Sigmoid colon (tissue), 7 donors: ENCODE results near the gene PPP1R1A. TPM values are rescaled to one million over a fixed set of nuclear protein-coding genes. Genes with fewer than 3 reads are reported as not detected.

Source experiments
- DNase-seq: peaks from one replicate; pipeline ENCODE4 v3.0.0-alpha.2; 2019
- H3K27ac ChIP-seq, 4 donors: fragments of 200-600 bp; sonication (generic); one replicate each; pipeline ENCODE4 v1.5.1; 2016 to 2019; ENCODE audit warnings: mild to moderate bottlenecking in 1 of 4
- H3K27me3 ChIP-seq, 3 donors: fragments of 200-600 bp; sonication (generic); one replicate each; pipeline ENCODE4 v1.5.1; 2019; ENCODE audit warnings: mild to moderate bottlenecking in 1 of 3
- H3K36me3 ChIP-seq, 4 donors: fragments of 200-600 bp; sonication (generic); one replicate each; pipeline ENCODE4 v1.5.1; 2016 to 2019
- H3K4me1 ChIP-seq, 4 donors: fragments of 200-600 bp; sonication (generic); one replicate each; pipeline ENCODE4 v1.5.1; 2017 to 2019
- H3K4me3 ChIP-seq, 4 donors: fragments of 200-600 bp; sonication (generic); one replicate each; pipeline ENCODE4 v1.5.1; 2017 to 2019; ENCODE audit warnings: mild to moderate bottlenecking in 2 of 4, moderate library complexity in 1 of 4
- H3K9me3 ChIP-seq, 4 donors: fragments of 200-600 bp in 3 of 4; sonication (generic) in 3 of 4; one replicate each; pipeline versions ENCODE4 v1.5.1 to v1.6.1; 2013 to 2019
- CTCF ChIP-seq, 4 experiments: fragments of 450-650 bp in 3 of 4; fragments of 200-600 bp in 1 of 4; IDR thresholded peaks; one replicate each; pipeline ENCODE4 v1.5.1; 2016 to 2019; ENCODE audit warnings: antibody characterized with exemption in 4 of 4, mild to moderate bottlenecking in 3 of 4, moderate library complexity in 2 of 4
- EP300 ChIP-seq, 4 donors: sonication (generic); formaldehyde crosslinking; IDR thresholded peaks; one replicate each; pipeline ENCODE4 v1.6.1; 2017; ENCODE audit warnings: antibody characterized with exemption in 4 of 4
- POLR2A ChIP-seq, 2 donors: fragments of 450-650 bp; IDR thresholded peaks; one replicate each; pipeline ENCODE4 v1.6.1; 2016; ENCODE audit warnings: antibody characterized with exemption in 2 of 2, mild to moderate bottlenecking in 2 of 2, moderate library complexity in 2 of 2
- POLR2AphosphoS5 ChIP-seq, 4 donors: sonication (generic); formaldehyde crosslinking; IDR thresholded peaks; one replicate each; pipeline ENCODE4 v1.6.1; 2017; ENCODE audit warnings: antibody characterized with exemption in 4 of 4
- WGBS, 2 donors: extraction: QIAGEN DNeasy Blood & Tissue Kit; methylation state at CpG; one replicate each; pipeline ENCODE4 v1.1.7; 2013; 5-methylcytosine and 5-hydroxymethylcytosine counted together
- intact Hi-C: fragments of 100-400 bp; cut with DNase I; formaldehyde crosslinking; loops from one replicate; pipeline ENCODE4 v1.15.1; 2023
- polyA plus RNA-seq, 3 donors: library from polyadenylated mRNA; stranded (reverse); fragments of 200-250 nt; gene quantifications; one replicate each; pipeline ENCODE4 v1.2.3, GENCODE V29; 2013
- total RNA-seq, 4 donors: library from RNA; depleted of rRNA; stranded (reverse); fragments of >200 nt; gene quantifications; one replicate each; pipeline ENCODE4 v1.1.0, GENCODE V29; 2016
- donor health status: healthy with polysubstance abuse.
- donor health status: Bipolar disorder and iron deficiency.
- donor health status: healthy.

PPP1R1A gene
- total and polyA plus RNA-seq, 7 donors, result 0.92 to 48.9 (median 17.5) TPM

GRCh38 chr12:54558311-54558710, 30.1 kb downstream of the PPP1R1A start:
- WGBS, 2 donors, result 73 to 81% methylated on average over 5 of the region's 5 CpGs
- TF ChIP-seq CTCF (IDR thresholded peaks at IDR 0.05), result no peak
- intact Hi-C loops, result no loop called here
- Histone ChIP-seq H3K4me3 (no peak overlapping the region), H3K27ac (no peak overlapping the region), H3K36me3 (no peaks in the 10 kb centered on the region), H3K9me3 (no peaks in the 10 kb centered on the region), H3K4me1 (peaks cover 0 to 35% (median 29%) of the 10 kb centered on the region in 4 donors), H3K27me3 (peaks cover 0 to 3% (median 0%) of the 10 kb centered on the region in 3 donors)
- DNase-seq, result no peak

- H3K4me3 ChIP-seq, result no peak overlapping the region
- 41 to 65% methylated on average over 6 of the region's 6 CpGs for WGBS, 2 donors
These were observed 32.7 kb downstream of the PPP1R1A start for GRCh38 chr12:54555670-54556257.

GRCh38 chr12:54549774-54550451, 38.5 kb downstream of the PPP1R1A start:
- Histone ChIP-seq H3K9me3 (no peaks in the 10 kb centered on the region), H3K27ac (peak overlapping the region; percentile 27 to 68 (median 63)), H3K4me1 (peaks cover 0 to 18% (median 16%) of the 10 kb centered on the region in 4 donors), H3K4me3 (peak overlapping the region; percentile 18 to 53 (median 46)), H3K27me3 (no peaks in the 10 kb centered on the region), H3K36me3 (no peaks in the 10 kb centered on the region)
- WGBS, 2 donors, result 8% methylated on average over 22 of the region's 22 CpGs
- TF ChIP-seq POLR2A (IDR thresholded peaks at IDR 0.05) (no peak), POLR2AphosphoS5 (IDR thresholded peaks at IDR 0.05) (no peak), CTCF (IDR thresholded peaks at IDR 0.05) (no peak), EP300 (IDR thresholded peaks at IDR 0.05) (no peak)
- peak; percentile 69 for DNase-seq
- intact Hi-C loops, result no loop called here

More at GRCh38 chr12:54555670-54556257, 32.7 kb downstream of the PPP1R1A start:
- H3K27me3 ChIP-seq, result peaks cover 0 to 3% (median 0%) of the 10 kb centered on the region in 3 donors
- peaks cover 0 to 12% (median 5%) of the 10 kb centered on the region in 4 donors for H3K4me1 ChIP-seq
- no peaks in the 10 kb centered on the region for H3K36me3 ChIP-seq
- no peak for TF ChIP-seq EP300 (IDR thresholded peaks at IDR 0.05)
- TF ChIP-seq POLR2A (IDR thresholded peaks at IDR 0.05), result no peak
- no peak for TF ChIP-seq CTCF (IDR thresholded peaks at IDR 0.05)
- TF ChIP-seq POLR2AphosphoS5 (IDR thresholded peaks at IDR 0.05), result no peak
- no peak for DNase-seq
- no peak overlapping the region for H3K27ac ChIP-seq
- intact Hi-C loops, result no loop called here
- no peaks in the 10 kb centered on the region for H3K9me3 ChIP-seq

- H3K4me3 ChIP-seq, result no peak overlapping the region
- TF ChIP-seq CTCF (IDR thresholded peaks at IDR 0.05) (no peak), POLR2A (IDR thresholded peaks at IDR 0.05) (no peak), POLR2AphosphoS5 (IDR thresholded peaks at IDR 0.05) (no peak), EP300 (IDR thresholded peaks at IDR 0.05) (no peak)
- H3K9me3 ChIP-seq, result no peaks in the 10 kb centered on the region
- no peak for DNase-seq
- 84% methylated on average over 2 of the region's 2 CpGs for WGBS, 2 donors
- intact Hi-C loops, result no loop called here
- H3K4me1 ChIP-seq, result peaks cover 0 to 18% (median 16%) of the 10 kb centered on the region in 4 donors
- H3K36me3 ChIP-seq, result peaks cover 0 to 21% (median 9%) of the 10 kb centered on the region in 4 donors
- no peaks in the 10 kb centered on the region for H3K27me3 ChIP-seq
- no peak overlapping the region for H3K27ac ChIP-seq
These were observed 41.9 kb downstream of the PPP1R1A start for GRCh38 chr12:54546511-54546910.
